Stimulated activated CD4-positive, alpha-beta T cell treated with anti-CD3 and anti-CD28 coated beads, Interleukin-2, amount 100 ng/mL, for 24 hours (primary cell): ENCODE measurements around the gene GOSR2.
A peak's percentile ranks its signal among the peaks of the same experiment; 100 is the strongest.

Experiments
- DNase-seq, 2 donors: peaks; one replicate each; pipeline ENCODE4 v3.0.0-alpha.2; 2020

GOSR2 gene

GRCh38 chr17:46922804-46923635, at the start of gene GOSR2:
Gene GOSR2, plus strand, starts transcription at chr17:46923160. Its CDS starts 33 bp downstream, at chr17:46923193.
- peak; percentile 92 to 94 for DNase-seq

- no peak for DNase-seq
Observed at GRCh38 chr17:46873941-46874645, 48.9 kb upstream of the GOSR2 start.

- DNase-seq, result no peak
Observed at GRCh38 chr17:46874906-46875305, 48.1 kb upstream of the GOSR2 start.

- DNase-seq, result no peak
Observed at GRCh38 chr17:46875849-46876352, 47.1 kb upstream of the GOSR2 start.

- DNase-seq, result peak in 1 of 2 donors; percentile 17
Observed at GRCh38 chr17:46876353-46876887, 46.5 kb upstream of the GOSR2 start.

GRCh38 chr17:46876926-46877325, 46.0 kb upstream of the GOSR2 start:
- no peak for DNase-seq

GRCh38 chr17:46877466-46877865, 45.5 kb upstream of the GOSR2 start:
- no peak for DNase-seq

GRCh38 chr17:46878055-46878454, 44.9 kb upstream of the GOSR2 start:
- DNase-seq, result no peak

- no peak for DNase-seq
Observed at GRCh38 chr17:46879101-46879500, 43.9 kb upstream of the GOSR2 start.

GRCh38 chr17:46881015-46881414, 41.9 kb upstream of the GOSR2 start:
- no peak for DNase-seq

- no peak for DNase-seq
Observed at GRCh38 chr17:46882666-46883065, 40.3 kb upstream of the GOSR2 start.

- no peak for DNase-seq
Observed at GRCh38 chr17:46883871-46884520, 39.0 kb upstream of the GOSR2 start.

GRCh38 chr17:46884552-46884951, 38.4 kb upstream of the GOSR2 start:
- no peak for DNase-seq

GRCh38 chr17:46885415-46886309, 37.3 kb upstream of the GOSR2 start:
- DNase-seq, result no peak

- no peak for DNase-seq
Observed at GRCh38 chr17:46886310-46886663, 36.7 kb upstream of the GOSR2 start.

- DNase-seq, result no peak
Observed at GRCh38 chr17:46887717-46888116, 35.2 kb upstream of the GOSR2 start.

GRCh38 chr17:46888727-46889126, 34.2 kb upstream of the GOSR2 start:
- DNase-seq, result no peak

GRCh38 chr17:46889519-46889918, 33.4 kb upstream of the GOSR2 start:
- DNase-seq, result no peak

GRCh38 chr17:46889992-46890564, 32.9 kb upstream of the GOSR2 start:
- no peak for DNase-seq

- DNase-seq, result no peak
Observed at GRCh38 chr17:46890638-46891037, 32.3 kb upstream of the GOSR2 start.

GRCh38 chr17:46892192-46892703, 30.7 kb upstream of the GOSR2 start:
- DNase-seq, result no peak

GRCh38 chr17:46894024-46894423, 28.9 kb upstream of the GOSR2 start:
- no peak for DNase-seq
